ENCODE measurements around the gene HOXA1.

Gene HOXA1

DNA sequence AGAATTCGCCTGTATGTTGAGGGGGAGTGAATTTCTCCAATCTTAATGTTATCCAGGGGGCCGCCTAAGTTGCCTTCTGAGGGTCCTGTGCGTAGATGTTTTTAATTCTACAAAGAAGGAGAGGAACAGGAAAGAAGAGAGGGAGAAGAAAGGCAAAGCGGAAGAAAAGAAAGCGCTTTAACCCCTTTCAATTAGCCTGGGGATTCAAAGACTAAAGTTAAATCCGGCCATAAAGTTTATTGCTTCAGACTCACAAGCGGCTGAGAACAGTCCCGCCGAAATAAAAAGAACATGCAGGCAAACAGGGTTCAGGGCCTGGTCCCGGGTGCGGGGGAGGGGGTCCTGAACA is 43.2 kb upstream of the HOXA1 start:
- Histone ChIP-seq H3K27ac (ENCODE audit: extremely low read depth, low read depth, low read length) (peak overlapping the region; percentile 98; the same call in 1 of the 2 replicates), H3K4me3 (ENCODE audit: low read depth, low read length) (no peak overlapping the region), H3K36me3 (ENCODE audit: control insufficient read depth in 2 of 2, insufficient read depth in 1 of 2, low read length in 2 of 2) (peaks cover 0 to 34% of the 10 kb centered on the region in 2 experiments; a peak in 1 of 3 replicates), H3K9me3 (ENCODE audit: control insufficient read depth, insufficient read depth, low read depth, low read length) (no peaks in the 10 kb centered on the region), H3K4me1 (ENCODE audit: control insufficient read depth, insufficient read depth, low read length) (peaks cover 38% of the 10 kb centered on the region)
- ChIA-PET CTCF (no interaction called here), POLR2A (interaction anchor here (0.6 kb wide), 1 partner anchor 18 kb away, joined by 3 read pairs; no protein-coding TSS in a partner anchor)
- TF ChIP-seq, protein P1, sequence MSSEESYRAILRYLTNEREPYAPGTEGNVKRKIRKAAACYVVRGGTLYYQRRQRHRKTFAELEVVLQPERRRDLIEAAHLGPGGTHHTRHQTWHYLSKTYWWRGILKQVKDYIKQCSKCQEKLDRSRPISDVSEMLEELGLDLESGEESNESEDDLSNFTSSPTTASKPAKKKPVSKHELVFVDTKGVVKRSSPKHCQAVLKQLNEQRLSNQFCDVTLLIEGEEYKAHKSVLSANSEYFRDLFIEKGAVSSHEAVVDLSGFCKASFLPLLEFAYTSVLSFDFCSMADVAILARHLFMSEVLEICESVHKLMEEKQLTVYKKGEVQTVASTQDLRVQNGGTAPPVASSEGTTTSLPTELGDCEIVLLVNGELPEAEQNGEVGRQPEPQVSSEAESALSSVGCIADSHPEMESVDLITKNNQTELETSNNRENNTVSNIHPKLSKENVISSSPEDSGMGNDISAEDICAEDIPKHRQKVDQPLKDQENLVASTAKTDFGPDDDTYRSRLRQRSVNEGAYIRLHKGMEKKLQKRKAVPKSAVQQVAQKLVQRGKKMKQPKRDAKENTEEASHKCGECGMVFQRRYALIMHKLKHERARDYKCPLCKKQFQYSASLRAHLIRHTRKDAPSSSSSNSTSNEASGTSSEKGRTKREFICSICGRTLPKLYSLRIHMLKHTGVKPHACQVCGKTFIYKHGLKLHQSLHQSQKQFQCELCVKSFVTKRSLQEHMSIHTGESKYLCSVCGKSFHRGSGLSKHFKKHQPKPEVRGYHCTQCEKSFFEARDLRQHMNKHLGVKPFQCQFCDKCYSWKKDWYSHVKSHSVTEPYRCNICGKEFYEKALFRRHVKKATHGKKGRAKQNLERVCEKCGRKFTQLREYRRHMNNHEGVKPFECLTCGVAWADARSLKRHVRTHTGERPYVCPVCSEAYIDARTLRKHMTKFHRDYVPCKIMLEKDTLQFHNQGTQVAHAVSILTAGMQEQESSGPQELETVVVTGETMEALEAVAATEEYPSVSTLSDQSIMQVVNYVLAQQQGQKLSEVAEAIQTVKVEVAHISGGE (tag by site-specific recombination; conservative IDR thresholded peaks at IDR 0.05; ENCODE audit: low read depth), result no peak
- TF ChIP-seq OSR2 (tag by site-specific recombination; IDR thresholded peaks at IDR 0.05) (no peak), ZNF707 (tag by site-specific recombination; IDR thresholded peaks at IDR 0.05) (no peak), ZNF239 (tag by site-specific recombination; IDR thresholded peaks at IDR 0.05) (no peak), ZNF366 (tag by site-specific recombination; conservative IDR thresholded peaks at IDR 0.05) (peak; percentile 53), HOXC10 (CRISPR knock-in tag; IDR thresholded peaks at IDR 0.05) (no peak), ZBTB20 (tag by site-specific recombination; IDR thresholded peaks at IDR 0.05) (peak; percentile 48; the same call in 1 of the 2 replicates), ZNF426 (tag by site-specific recombination; IDR thresholded peaks at IDR 0.05) (peak; percentile 5; the same call in 1 of the 2 replicates), ZNF280D (tag by site-specific recombination; IDR thresholded peaks at IDR 0.05) (no peak), ZFP37 (tag by site-specific recombination; IDR thresholded peaks at IDR 0.05) (peak; percentile 16; the same call in 1 of the 2 replicates), SCRT1 (tag by site-specific recombination; IDR thresholded peaks at IDR 0.05; ENCODE audit: borderline replicate concordance) (no peak), PRDM1 (tag by site-specific recombination; IDR thresholded peaks at IDR 0.05) (peak; percentile 58; the same call in 1 of the 2 replicates), TCF7L2 (IDR thresholded peaks at IDR 0.05; ENCODE audit: borderline replicate concordance, low read depth, low read length) (no peak), ZNF404 (tag by site-specific recombination; IDR thresholded peaks at IDR 0.05) (no peak), FEZF1 (tag by site-specific recombination; IDR thresholded peaks at IDR 0.05) (peak; percentile 87), ZNF510 (tag by site-specific recombination; IDR thresholded peaks at IDR 0.05; ENCODE audit: insufficient replicate concordance) (no peak), ZNF335 (tag by site-specific recombination; conservative IDR thresholded peaks at IDR 0.05) (peak; percentile 73), GLIS2 (tag by site-specific recombination; IDR thresholded peaks at IDR 0.05) (no peak)
- TF ChIP-seq, protein P2, sequence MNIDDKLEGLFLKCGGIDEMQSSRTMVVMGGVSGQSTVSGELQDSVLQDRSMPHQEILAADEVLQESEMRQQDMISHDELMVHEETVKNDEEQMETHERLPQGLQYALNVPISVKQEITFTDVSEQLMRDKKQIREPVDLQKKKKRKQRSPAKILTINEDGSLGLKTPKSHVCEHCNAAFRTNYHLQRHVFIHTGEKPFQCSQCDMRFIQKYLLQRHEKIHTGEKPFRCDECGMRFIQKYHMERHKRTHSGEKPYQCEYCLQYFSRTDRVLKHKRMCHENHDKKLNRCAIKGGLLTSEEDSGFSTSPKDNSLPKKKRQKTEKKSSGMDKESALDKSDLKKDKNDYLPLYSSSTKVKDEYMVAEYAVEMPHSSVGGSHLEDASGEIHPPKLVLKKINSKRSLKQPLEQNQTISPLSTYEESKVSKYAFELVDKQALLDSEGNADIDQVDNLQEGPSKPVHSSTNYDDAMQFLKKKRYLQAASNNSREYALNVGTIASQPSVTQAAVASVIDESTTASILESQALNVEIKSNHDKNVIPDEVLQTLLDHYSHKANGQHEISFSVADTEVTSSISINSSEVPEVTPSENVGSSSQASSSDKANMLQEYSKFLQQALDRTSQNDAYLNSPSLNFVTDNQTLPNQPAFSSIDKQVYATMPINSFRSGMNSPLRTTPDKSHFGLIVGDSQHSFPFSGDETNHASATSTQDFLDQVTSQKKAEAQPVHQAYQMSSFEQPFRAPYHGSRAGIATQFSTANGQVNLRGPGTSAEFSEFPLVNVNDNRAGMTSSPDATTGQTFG (tag by site-specific recombination; IDR thresholded peaks at IDR 0.05; ENCODE audit: borderline replicate concordance), result no peak
- TF ChIP-seq, protein P3, sequence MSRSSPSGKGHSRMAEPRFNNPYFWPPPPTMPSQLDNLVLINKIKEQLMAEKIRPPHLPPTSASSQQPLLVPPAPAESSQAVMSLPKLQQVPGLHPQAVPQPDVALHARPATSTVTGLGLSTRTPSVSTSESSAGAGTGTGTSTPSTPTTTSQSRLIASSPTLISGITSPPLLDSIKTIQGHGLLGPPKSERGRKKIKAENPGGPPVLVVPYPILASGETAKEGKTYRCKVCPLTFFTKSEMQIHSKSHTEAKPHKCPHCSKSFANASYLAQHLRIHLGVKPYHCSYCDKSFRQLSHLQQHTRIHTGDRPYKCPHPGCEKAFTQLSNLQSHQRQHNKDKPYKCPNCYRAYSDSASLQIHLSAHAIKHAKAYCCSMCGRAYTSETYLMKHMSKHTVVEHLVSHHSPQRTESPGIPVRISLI (tag by site-specific recombination; IDR thresholded peaks at IDR 0.05), result no peak

Data from HEK293 (cell line).